ENCODE measurements around the gene ABHD17A. TPM values are rescaled to one million over a fixed set of nuclear protein-coding genes. Genes with fewer than 3 reads are reported as not detected.
A peak's percentile ranks its signal among the peaks of the same experiment; 100 is the strongest.

Gene ABHD17A
- total and polyA plus RNA-seq, 9 of the 15 experiments (the other 6 are each of a cell fraction or from before 2014, with no cell fraction given): 0.04 to 135 (median 21.8) TPM; not detected in 1

GRCh38 chr19:1875646-1876495 is 9.4 kb downstream of the ABHD17A start (continued):
- TF ChIP-seq SRSF9 (IDR thresholded peaks at IDR 0.05; ENCODE audit: borderline replicate concordance, low read depth, low read length) (no peak), ZBTB33 (CRISPR knock-in tag; IDR thresholded peaks at IDR 0.05) (no peak; the same call in 1 of the 2 replicates), ZNF561 (CRISPR knock-in tag; conservative IDR thresholded peaks at IDR 0.05) (no peak), ZNF23 (CRISPR knock-in tag; IDR thresholded peaks at IDR 0.05) (no peak), NR2F6 (CRISPR knock-in tag; IDR thresholded peaks at IDR 0.05) (no peak), KHSRP (IDR thresholded peaks at IDR 0.05) (no peak), EGR1 (conservative IDR thresholded peaks at IDR 0.05) (peak; percentile 66; the same call in 1 of the 2 replicates), UBTF (IDR thresholded peaks at IDR 0.05; ENCODE audit: borderline replicate concordance in 1 of 2, low read depth in 2 of 2, low read length in 2 of 2) (peak in 1 of 2 experiments; percentile 50; a peak in 1 of 4 replicates), PYGO2 (tag; IDR thresholded peaks at IDR 0.05) (no peak), HDAC1 (IDR thresholded peaks at IDR 0.05) (peak in 1 of 2 experiments; percentile 88; a peak in 2 of 4 replicates), NR1H2 (CRISPR knock-in tag; IDR thresholded peaks at IDR 0.05) (no peak), ZFPM2 (CRISPR knock-in tag; IDR thresholded peaks at IDR 0.05) (no peak), SAFB (IDR thresholded peaks at IDR 0.05; ENCODE audit: borderline replicate concordance, low read depth, low read length) (0 out of 2 replicates have a peak, but pooled peaks have one; percentile 10), SUPT5H (IDR thresholded peaks at IDR 0.05) (peak; percentile 94), FOXK2 (conservative IDR thresholded peaks at IDR 0.05 in 1 of 2, IDR thresholded peaks at IDR 0.05 in 1 of 2; ENCODE audit: low read depth in 2 of 2) (peak; percentile 24 to 60; a peak in 2 of 4 replicates), ZNF280A (IDR thresholded peaks at IDR 0.05; ENCODE audit: low read depth, partially characterized antibody) (no peak), NELFE (IDR thresholded peaks at IDR 0.05; ENCODE audit: insufficient read depth, insufficient read length) (no peak), RBM34 (IDR thresholded peaks at IDR 0.05; ENCODE audit: borderline replicate concordance, insufficient read depth, low read length) (peak; percentile 94; the same call in 1 of the 2 replicates), TOE1 (IDR thresholded peaks at IDR 0.05; ENCODE audit: borderline replicate concordance) (peak; percentile 93), TOE1 (CRISPR knock-in tag; IDR thresholded peaks at IDR 0.05; ENCODE audit: borderline replicate concordance, low read depth) (no peak)

Data from K562 (cell line).